GM12801 (cell line): Measurements from ENCODE around the gene KRT13.

ENCODE experiments used
- CTCF ChIP-seq: IDR thresholded peaks from one replicate; pipeline ENCODE4 v1.5.1; 2011; ENCODE audit warnings: control low read depth; ENCODE audit not compliant: insufficient read length; ENCODE audit errors: extremely low read depth

The KRT13 gene

GRCh38 chr17:41486809-41487530, 18.4 kb downstream of the KRT13 start:
- TF ChIP-seq CTCF = no peak

GRCh38 chr17:41486316-41486715, 19.1 kb downstream of the KRT13 start:
- no peak for TF ChIP-seq CTCF

- no peak for TF ChIP-seq CTCF
Observed at GRCh38 chr17:41484920-41485904, 20.2 kb downstream of the KRT13 start.

GRCh38 chr17:41483991-41484826, 21.2 kb downstream of the KRT13 start:
- TF ChIP-seq CTCF = no peak

- no peak for TF ChIP-seq CTCF
Observed at GRCh38 chr17:41483531-41483930, 21.9 kb downstream of the KRT13 start.

GRCh38 chr17:41481036-41481435, 24.4 kb downstream of the KRT13 start, which contains the start of gene KRT35:
Gene KRT35, minus strand, starts transcription at chr17:41481151. Its CDS starts 54 bp downstream, at chr17:41481097.
- no peak for TF ChIP-seq CTCF
